NCI-H82 treated with DMSO at 0.1 percent for 48 hours (cell line): Measurements from ENCODE around the gene FAM13A.
"Not testable (repeated sequence)": the region's sequence is repeated elsewhere in the genome, so short reads cannot be mapped to it uniquely, and the experiment has no call there.

Experiments
- DNase-seq: peaks from one replicate; lab custom pipeline; 2025; ENCODE audit not compliant: unreplicated experiment; lab: John Stamatoyannopoulos, UW

Gene FAM13A

GRCh38 chr4:88908521-88908920 lies 148.5 kb downstream of the FAM13A start:
- no peak for DNase-seq

GRCh38 chr4:88908003-88908402 lies 149.0 kb downstream of the FAM13A start:
- DNase-seq = no peak

- DNase-seq = no peak
Measured at GRCh38 chr4:88907478-88907877, 149.5 kb downstream of the FAM13A start.

GRCh38 chr4:88904240-88904639 lies 152.7 kb downstream of the FAM13A start:
- DNase-seq = not testable (repeated sequence)

- no peak for DNase-seq
Measured at GRCh38 chr4:88900432-88900831, 156.6 kb downstream of the FAM13A start.

GRCh38 chr4:88897752-88898151 lies 159.2 kb downstream of the FAM13A start:
- no peak for DNase-seq

GRCh38 chr4:88897180-88897579 lies 159.8 kb downstream of the FAM13A start:
- DNase-seq = no peak

- DNase-seq = no peak
Measured at GRCh38 chr4:88893961-88894360, 163.0 kb downstream of the FAM13A start.

- no peak for DNase-seq
Measured at GRCh38 chr4:88892646-88893045, 164.3 kb downstream of the FAM13A start.

GRCh38 chr4:88891636-88892035 lies 165.3 kb downstream of the FAM13A start:
- no peak for DNase-seq

GRCh38 chr4:88887409-88887808 lies 169.6 kb downstream of the FAM13A start:
- DNase-seq = not testable (repeated sequence)

- no peak for DNase-seq
Measured at GRCh38 chr4:88881227-88881569, 175.8 kb downstream of the FAM13A start.

GRCh38 chr4:88880501-88881226 lies 176.3 kb downstream of the FAM13A start:
- peak; percentile 70 for DNase-seq

GRCh38 chr4:88879991-88880390 lies 177.0 kb downstream of the FAM13A start:
- no peak for DNase-seq

- DNase-seq = no peak
Measured at GRCh38 chr4:88878642-88879041, 178.3 kb downstream of the FAM13A start.

- DNase-seq = no peak
Measured at GRCh38 chr4:88870428-88870827, 186.6 kb downstream of the FAM13A start.

- no peak for DNase-seq
Measured at GRCh38 chr4:88868510-88868909, 188.5 kb downstream of the FAM13A start.

- DNase-seq = no peak
Measured at GRCh38 chr4:88866862-88867550, 190.0 kb downstream of the FAM13A start.

- no peak for DNase-seq
Measured at GRCh38 chr4:88865466-88865865, 191.5 kb downstream of the FAM13A start.

- no peak for DNase-seq
Measured at GRCh38 chr4:88865046-88865445, 191.9 kb downstream of the FAM13A start.

GRCh38 chr4:88860586-88860985 lies 196.4 kb downstream of the FAM13A start:
- no peak for DNase-seq

- DNase-seq = no peak
Measured at GRCh38 chr4:88859191-88859812, 197.7 kb downstream of the FAM13A start.
